Islet precursor cell (in vitro differentiated cells): ENCODE measurements around the gene CBX6.

ENCODE experiments used
- DNase-seq: peaks from one replicate; pipeline ENCODE4 v3.0.0-alpha.2; 2018

Gene CBX6

DNA sequence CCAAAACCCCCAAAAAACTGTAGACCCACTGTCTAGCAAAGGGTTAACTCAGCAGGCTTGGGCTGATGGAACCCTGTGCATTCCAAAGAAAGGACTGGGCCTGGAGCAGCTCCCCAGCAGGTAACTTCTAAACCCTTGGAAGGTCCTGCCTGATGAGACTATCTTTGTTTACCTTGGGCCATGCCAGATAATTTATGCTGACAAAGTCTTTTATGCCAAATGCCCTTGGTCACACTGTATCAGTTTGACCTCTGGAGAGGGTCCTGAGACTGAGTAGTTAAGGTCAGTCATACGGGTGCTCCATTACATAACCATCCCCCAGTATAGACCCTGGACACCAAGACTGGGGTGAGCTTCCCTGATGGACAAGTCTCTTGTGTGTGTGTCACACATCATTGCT lies 56.2 kb downstream of the CBX6 start:
- no peak for DNase-seq
